Brain pericyte (primary cell): ENCODE data around the gene PAM.
A peak's percentile ranks its signal among the peaks of the same experiment; 100 is the strongest.
"Not testable (repeated sequence)": the region's sequence is repeated elsewhere in the genome, so short reads cannot be mapped to it uniquely, and the experiment has no call there.

Experiments
- DNase-seq: peaks from one replicate; pipeline ENCODE4 v3.0.0-alpha.2; 2012; ENCODE audit warnings: low read depth, low spot score

PAM gene

GRCh38 chr5:102998224-102998623 lies 243.1 kb downstream of the PAM start:
- no peak for DNase-seq

- DNase-seq, result no peak
Observed at GRCh38 chr5:102999191-102999590, 244.1 kb downstream of the PAM start.

GRCh38 chr5:102999621-103000020 lies 244.5 kb downstream of the PAM start:
- not testable (repeated sequence) for DNase-seq

DNA sequence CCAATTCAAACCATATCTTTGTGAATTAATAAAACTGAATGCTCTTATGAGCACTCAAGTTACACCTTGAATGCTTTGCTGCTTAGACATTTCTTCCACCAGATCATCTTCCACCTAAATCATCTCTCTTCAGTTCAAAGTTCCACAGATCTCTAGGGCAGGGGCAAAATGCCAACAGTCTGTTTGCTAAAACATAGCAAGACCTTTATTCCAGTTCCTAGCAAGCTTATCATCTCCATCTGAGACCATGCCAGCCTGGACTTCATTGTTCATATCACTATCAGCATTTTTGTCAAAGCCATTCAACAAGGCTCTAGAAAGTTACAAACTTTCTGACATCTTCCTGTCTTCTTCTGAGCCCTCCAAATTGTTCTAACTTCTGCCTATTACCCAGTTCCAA lies 245.0 kb downstream of the PAM start:
- DNase-seq, result no peak

DNA sequence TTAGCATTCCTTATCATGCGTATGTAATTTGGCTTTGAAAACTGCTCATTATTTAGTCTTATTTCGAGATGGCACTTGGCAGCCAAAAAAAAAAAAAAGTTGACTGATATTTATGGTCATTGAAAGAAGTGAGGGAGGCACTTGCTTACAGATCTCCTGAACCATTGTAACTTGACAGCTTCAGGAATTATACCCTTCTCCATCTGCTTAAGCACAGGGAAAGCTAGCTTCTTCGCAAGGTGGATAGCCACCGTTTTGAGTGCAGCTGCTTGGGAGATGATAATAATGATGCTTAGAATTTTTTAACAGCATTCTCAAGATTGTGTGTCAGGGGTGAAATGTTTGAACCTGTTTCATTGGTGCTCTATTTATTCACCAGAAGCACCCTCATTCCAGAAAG lies 248.8 kb downstream of the PAM start:
- DNase-seq, result no peak

- no peak for DNase-seq
Observed at GRCh38 chr5:103005276-103005675, 250.2 kb downstream of the PAM start.

- no peak for DNase-seq
Observed at GRCh38 chr5:103006921-103007320, 251.8 kb downstream of the PAM start.

DNA sequence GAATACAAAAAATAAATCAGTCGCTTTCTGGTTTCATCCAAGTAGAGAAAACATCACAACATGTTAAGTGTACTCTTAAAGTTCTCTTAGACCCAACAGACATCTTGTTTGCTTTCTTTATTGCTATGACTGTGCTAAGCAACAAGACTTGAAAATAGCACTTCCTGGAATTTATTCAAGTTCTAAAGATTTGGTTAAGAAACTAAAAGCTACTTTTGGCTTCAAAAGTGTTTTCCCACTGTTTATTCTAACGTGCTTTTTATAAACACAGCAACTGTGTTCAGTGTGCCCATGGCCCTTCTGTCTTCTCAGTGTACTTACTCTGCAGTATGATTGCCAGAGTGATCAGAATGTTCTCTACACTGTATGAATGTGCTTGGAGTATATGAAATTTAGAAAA lies 255.1 kb downstream of the PAM start:
- DNase-seq, result no peak

- DNase-seq, result no peak
Observed at GRCh38 chr5:103013933-103014552, 258.9 kb downstream of the PAM start.

GRCh38 chr5:103014983-103015382 lies 259.9 kb downstream of the PAM start:
- peak; percentile 26 for DNase-seq

DNA sequence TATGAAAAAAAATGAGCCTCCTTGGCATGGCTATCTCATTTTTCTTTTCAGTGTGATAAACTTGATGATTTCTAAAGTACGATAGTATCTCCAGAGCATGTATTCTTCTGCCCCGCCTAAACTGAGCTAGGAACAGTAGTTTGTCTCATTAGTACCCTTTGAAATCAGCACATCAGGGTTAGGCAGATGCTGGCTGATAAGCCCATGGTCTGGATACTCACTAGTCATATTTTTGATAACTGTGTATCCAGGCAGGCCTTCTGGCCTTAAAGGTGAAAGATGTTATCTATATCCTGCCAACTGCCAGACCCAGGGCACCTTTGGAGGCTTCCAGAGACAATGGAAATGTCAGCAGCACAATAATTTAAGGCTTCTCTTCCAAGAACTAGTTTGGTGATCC lies 261.1 kb downstream of the PAM start:
- DNase-seq, result no peak

- no peak for DNase-seq
Observed at GRCh38 chr5:103019804-103020203, 264.7 kb downstream of the PAM start.

- no peak for DNase-seq
Observed at GRCh38 chr5:103021314-103021713, 266.2 kb downstream of the PAM start.

DNA sequence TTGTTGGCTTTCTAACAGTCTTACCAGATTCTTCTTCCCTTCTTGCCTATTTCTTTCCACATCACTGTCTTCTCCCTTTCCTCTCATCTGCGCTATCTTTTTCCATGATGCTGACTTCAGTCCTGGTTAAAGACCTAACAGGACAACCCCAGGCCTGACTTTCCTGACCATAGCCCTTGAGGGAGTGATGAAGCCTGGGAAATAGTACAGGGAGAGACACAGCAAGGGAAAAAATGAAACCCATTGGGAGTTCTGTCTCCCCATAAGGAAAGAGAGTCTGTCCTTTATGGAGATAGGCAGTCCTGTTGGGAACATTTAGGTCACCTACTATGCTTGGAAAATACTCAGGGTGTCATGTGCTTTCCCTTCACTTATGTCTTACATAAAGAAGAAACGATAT lies 272.2 kb downstream of the PAM start:
- DNase-seq, result no peak

DNA sequence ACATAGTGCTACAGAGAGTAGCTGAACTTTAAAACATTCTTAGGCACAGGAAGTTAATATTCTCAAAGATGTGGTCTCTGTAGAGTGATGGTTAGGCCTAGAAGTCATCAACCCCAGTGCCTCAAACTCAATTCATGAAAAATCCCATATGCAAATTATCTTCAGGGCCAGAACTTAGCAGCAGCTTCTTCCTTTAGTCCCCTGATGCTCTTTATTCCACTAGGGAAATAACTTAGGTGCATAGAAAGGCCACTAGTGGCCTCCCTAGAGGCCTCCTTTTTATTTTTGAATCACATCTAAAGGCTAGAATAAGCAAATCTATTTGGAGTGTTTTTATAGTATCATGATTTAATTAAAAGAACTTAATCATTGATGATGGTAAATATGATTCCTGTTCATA lies 276.5 kb downstream of the PAM start:
- DNase-seq, result no peak

DNA sequence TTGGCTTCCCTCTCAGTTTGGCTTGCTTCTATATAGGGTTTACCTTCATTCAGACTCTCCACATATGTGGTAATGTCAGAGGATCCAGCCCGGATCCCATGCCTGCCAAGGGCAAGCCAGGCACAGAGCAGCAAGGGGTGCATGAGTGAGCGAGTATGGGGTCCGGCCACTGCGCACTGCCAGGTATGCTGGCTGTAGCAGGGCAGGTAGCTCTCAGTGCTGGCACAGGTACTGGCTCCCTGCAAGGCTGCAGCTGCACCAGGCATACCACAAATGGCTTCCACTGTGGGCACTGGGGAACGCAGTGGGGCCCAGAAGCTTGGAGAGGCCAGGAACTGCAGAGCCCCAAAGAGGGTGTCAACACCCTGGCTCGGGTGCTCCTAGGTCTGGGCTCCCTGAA lies 278.6 kb downstream of the PAM start:
- no peak for DNase-seq

- no peak for DNase-seq
Observed at GRCh38 chr5:103034662-103035392, 279.7 kb downstream of the PAM start.

GRCh38 chr5:103035701-103036100 lies 280.6 kb downstream of the PAM start:
- no peak for DNase-seq

DNA sequence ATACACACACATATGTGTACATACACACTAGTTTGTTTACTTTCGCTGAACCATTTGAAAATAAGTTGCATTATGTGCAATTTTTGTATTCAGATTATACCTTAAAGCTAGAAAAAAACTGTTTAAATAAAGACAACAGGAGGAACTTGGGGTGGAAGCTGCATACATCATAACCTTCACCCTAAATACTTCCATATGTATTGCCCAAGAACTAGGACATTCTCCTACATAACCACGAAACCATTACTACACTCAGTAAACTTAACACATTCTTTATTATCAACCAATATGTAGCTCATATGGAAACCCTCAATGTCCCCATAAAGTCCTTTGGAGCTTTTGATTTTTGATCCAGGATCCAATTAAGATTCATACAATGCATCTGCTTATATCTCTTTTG lies 281.5 kb downstream of the PAM start:
- no peak for DNase-seq

- no peak for DNase-seq
Observed at GRCh38 chr5:103037673-103038455, 282.8 kb downstream of the PAM start.

- DNase-seq, result peak; percentile 15
Observed at GRCh38 chr5:103041071-103041676, 286.1 kb downstream of the PAM start.

DNA sequence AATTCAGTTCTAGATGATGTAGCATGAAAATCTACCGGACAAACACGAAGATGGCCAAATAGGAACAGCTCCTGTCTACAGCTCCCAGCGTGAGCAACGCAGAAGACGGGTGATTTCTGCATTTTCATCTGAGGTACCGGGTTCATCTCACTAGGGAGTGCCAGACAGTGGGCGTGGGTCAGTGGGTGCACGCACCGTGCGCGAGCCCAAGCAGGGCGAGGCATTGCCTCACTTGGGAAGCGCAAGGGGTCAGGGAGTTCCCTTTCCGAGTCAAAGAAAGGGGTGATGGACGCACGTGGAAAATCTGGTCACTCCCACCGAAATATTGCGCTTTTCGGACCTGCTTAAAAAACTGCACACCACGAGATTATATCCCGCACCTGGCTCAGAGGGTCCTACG lies 291.6 kb downstream of the PAM start:
- DNase-seq, result not testable (repeated sequence)
